Activated CD8-positive, alpha-beta T cell treated with anti-CD3 and anti-CD28 coated beads for 36 hours (primary cell): ENCODE results near the gene GATAD2A. TPM values are rescaled to one million over a fixed set of nuclear protein-coding genes. Genes with fewer than 3 reads are reported as not detected.

Source experiments
- ATAC-seq: fragments of 200-7000 bp; cut with Tn5 transposase; one replicate; pipeline ENCODE4 v1.10.0; 2021; ENCODE audit warnings: mild to moderate bottlenecking, moderate library complexity
- CTCF ChIA-PET: fragments of 350-600 bp; sonication (Branson Sonifier 250); formaldehyde crosslinking; loops from one replicate; lab custom pipeline; 2021; ENCODE audit warnings: antibody characterized with exemption; lab: Charles Lee
- POLR2A ChIA-PET: fragments of 350-600 bp; sonication (Branson Sonifier 250); formaldehyde crosslinking; loops from one replicate; lab custom pipeline; 2021; ENCODE audit warnings: antibody characterized with exemption; lab: Charles Lee
- DNase-seq: peaks from one replicate; pipeline ENCODE4 v3.0.0-alpha.2; 2020
- H3K27ac Mint-ChIP-seq: one replicate; pipeline ENCODE4 v1.8.0; 2021; ENCODE audit warnings: mild to moderate bottlenecking, mixed read lengths
- H3K27me3 Mint-ChIP-seq: one replicate; pipeline ENCODE4 v1.8.0; 2021; ENCODE audit warnings: mixed read lengths
- H3K36me3 Mint-ChIP-seq: one replicate; pipeline ENCODE4 v1.8.0; 2021; ENCODE audit warnings: low read depth, mixed read lengths
- H3K4me1 Mint-ChIP-seq: one replicate; pipeline ENCODE4 v1.8.0; 2021; ENCODE audit warnings: low read depth, mixed read lengths
- H3K4me3 Mint-ChIP-seq: one replicate; pipeline ENCODE4 v1.8.0; 2021; ENCODE audit warnings: mild to moderate bottlenecking, moderate library complexity, mixed read lengths
- H3K9me3 Mint-ChIP-seq: one replicate; pipeline ENCODE4 v1.8.0; 2021; ENCODE audit warnings: mixed read lengths
- CTCF ChIP-seq: fragments of 200-600 bp; IDR thresholded peaks from one replicate; pipeline ENCODE4 v1.8.0; 2022; ENCODE audit warnings: antibody characterized with exemption, mild to moderate bottlenecking
- intact Hi-C: fragments of 100-400 bp; cut with micrococcal nuclease; formaldehyde crosslinking; loops from one replicate; pipeline ENCODE4 v1.10.0; 2022
- total RNA-seq, 2 experiments: library from RNA; stranded (reverse); gene quantifications; one replicate each; pipeline ENCODE4 v1.2.3, GENCODE V29; 2021

GATAD2A gene
- total RNA-seq, 2 experiments from 2014 or later: 132 to 136 TPM

DNA sequence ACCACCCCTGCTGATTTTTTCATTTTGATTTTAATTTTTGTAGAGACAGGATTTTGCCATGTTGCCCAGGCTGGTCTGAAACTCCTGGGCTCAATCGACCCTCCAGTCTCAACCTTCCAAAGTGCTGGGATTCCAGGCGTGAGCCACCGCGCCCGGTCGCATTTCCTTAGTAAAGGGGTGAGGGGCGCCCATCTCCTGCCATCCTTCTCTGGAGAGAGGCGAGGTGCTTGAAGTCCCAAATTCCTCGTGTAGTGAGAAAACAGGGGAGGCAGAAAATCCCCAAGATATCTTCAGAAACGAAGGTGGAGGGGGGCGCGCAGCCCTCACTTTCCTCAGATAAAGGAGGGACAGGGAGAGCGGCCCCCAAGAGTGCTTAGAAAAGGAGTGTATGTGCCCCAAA lies 21.0 kb upstream of the GATAD2A start:
- ATAC-seq: no peak
- POLR2A ChIA-PET: interaction anchor here (0.9 to 1.9 kb wide), 4 partner anchors 9 to 200 kb away, joined by 3 to 8 read pairs (median 4); no protein-coding TSS in a partner anchor

GRCh38 chr19:19385131-19385895 lies 20.2 kb upstream of the GATAD2A start:
- Mint-ChIP-seq H3K27ac (peak overlapping the region; percentile 86), H3K4me1 (peaks cover 33% of the 10 kb centered on the region), H3K27me3 (no peaks in the 10 kb centered on the region), H3K36me3 (peaks cover 9% of the 10 kb centered on the region), H3K9me3 (no peaks in the 10 kb centered on the region), H3K4me3 (peak overlapping the region; percentile 72)
- ChIA-PET CTCF (interaction anchor here (1.6 to 2.2 kb wide), 5 partner anchors 12 to 104 kb away, joined by 5 to 22 read pairs (median 7); partner anchors contain the start of gene GATAD2A), POLR2A (interaction anchor here (1.2 to 1.9 kb wide), 5 partner anchors 9 to 201 kb away, joined by 3 to 8 read pairs (median 5); no protein-coding TSS in a partner anchor)
- peak; percentile 100 for DNase-seq
- TF ChIP-seq CTCF: no peak
- peak; percentile 93 for ATAC-seq
- intact Hi-C loops: loop anchor here (5.0 kb wide), 1 partner anchor 102 kb away; no protein-coding TSS in a partner anchor

More for the DNA sequence above, 21.0 kb upstream of the GATAD2A start:
- CTCF ChIA-PET: interaction anchor here (1.6 to 2.2 kb wide), 5 partner anchors 12 to 105 kb away, joined by 5 to 22 read pairs (median 7); partner anchors contain the start of gene GATAD2A
- no peak for DNase-seq
- Mint-ChIP-seq H3K4me3 (peak overlapping the region; percentile 72), H3K9me3 (no peaks in the 10 kb centered on the region), H3K4me1 (peaks cover 27% of the 10 kb centered on the region), H3K27ac (peak overlapping the region; percentile 73), H3K36me3 (peaks cover 9% of the 10 kb centered on the region), H3K27me3 (no peaks in the 10 kb centered on the region)
- intact Hi-C loops: no loop called here
- no peak for TF ChIP-seq CTCF

DNA sequence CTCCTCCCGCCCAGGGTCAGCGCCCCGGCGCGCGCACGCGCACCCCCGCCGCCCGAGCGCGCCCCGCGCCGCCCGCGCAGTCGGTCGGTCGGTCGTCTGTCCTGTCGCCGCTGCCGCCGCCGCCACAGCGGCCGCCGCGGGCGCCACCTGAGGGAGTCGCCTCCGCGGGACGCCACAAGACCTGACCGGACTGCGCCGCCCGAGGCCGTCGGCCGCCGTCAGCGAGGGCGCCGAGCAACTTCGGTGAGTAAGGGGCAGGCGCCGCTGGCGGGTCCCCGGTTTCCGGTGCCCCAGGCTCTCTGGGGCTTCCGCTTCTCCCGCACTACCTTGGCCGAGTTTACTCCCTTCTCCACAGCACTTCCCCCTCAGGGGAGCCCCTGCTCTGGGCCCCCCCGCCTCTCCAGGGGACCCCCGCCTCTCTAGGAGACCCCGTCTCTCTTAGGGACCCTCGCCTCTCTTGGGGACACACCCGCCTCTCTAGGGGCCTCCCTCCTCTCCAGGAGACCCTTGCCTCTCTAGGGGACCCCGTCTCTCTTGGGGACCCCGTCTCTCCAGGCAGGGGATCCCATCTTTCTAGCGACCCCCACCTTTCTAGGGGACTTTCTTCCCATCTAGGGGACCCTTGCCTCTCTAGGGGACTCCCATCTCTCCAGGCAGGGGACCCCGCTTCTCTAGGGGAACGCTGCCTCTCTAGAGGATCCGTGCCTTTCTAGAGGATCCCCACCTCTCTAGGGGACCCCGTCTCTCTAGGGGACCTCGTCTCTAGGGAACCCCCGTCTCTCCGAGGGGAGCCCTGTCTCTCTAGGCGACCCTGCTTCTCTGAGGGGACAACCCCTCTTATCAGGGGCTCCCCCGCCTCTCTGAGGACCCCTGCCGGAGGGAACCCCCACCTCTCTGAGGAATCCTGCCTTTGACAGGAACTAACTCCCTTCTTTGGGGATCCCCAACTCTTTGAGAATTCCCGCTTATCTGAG lies 19.3 kb upstream of the GATAD2A start:
- peak overlapping the region; percentile 86 for H3K27ac Mint-ChIP-seq
- TF ChIP-seq CTCF: no peak
- H3K4me1 Mint-ChIP-seq: peaks cover 41% of the 10 kb centered on the region
- DNase-seq (peak; percentile 75), ATAC-seq (peak; percentile 19)
- intact Hi-C loops: loop anchor here (2.0 to 5.0 kb wide), 2 partner anchors 19 to 101 kb away; partner anchors contain the start of gene GATAD2A
- H3K4me3 Mint-ChIP-seq: peak overlapping the region; percentile 86
- no peaks in the 10 kb centered on the region for H3K9me3 Mint-ChIP-seq
- ChIA-PET CTCF (interaction anchor here (1.6 to 2.2 kb wide), 5 partner anchors 11 to 103 kb away, joined by 5 to 22 read pairs (median 7); partner anchors contain the start of gene GATAD2A), POLR2A (interaction anchor here (1.2 to 1.9 kb wide), 5 partner anchors 8 to 202 kb away, joined by 3 to 8 read pairs (median 5); no protein-coding TSS in a partner anchor)
- no peaks in the 10 kb centered on the region for H3K27me3 Mint-ChIP-seq
- peaks cover 9% of the 10 kb centered on the region for H3K36me3 Mint-ChIP-seq

- intact Hi-C loops: loop anchor here (2.0 to 5.0 kb wide), 2 partner anchors 18 to 100 kb away; partner anchors contain the start of gene GATAD2A
- no peak for ATAC-seq
- no peaks in the 10 kb centered on the region for H3K27me3 Mint-ChIP-seq
These were observed 18.4 kb upstream of the GATAD2A start for GRCh38 chr19:19387108-19387507.

More at GRCh38 chr19:19387108-19387507, 18.4 kb upstream of the GATAD2A start:
- H3K4me1 Mint-ChIP-seq: peaks cover 46% of the 10 kb centered on the region
- peak overlapping the region; percentile 86 for H3K4me3 Mint-ChIP-seq
- ChIA-PET POLR2A (interaction anchor here (2.6 kb wide), 1 partner anchor 18 kb away, joined by 10 read pairs; the partner anchor contains the start of gene GATAD2A), CTCF (interaction anchor here (1.5 kb wide), 1 partner anchor 103 kb away, joined by 5 read pairs; no protein-coding TSS in a partner anchor)
- DNase-seq: peak; percentile 53
- no peak for TF ChIP-seq CTCF
- H3K9me3 Mint-ChIP-seq: no peaks in the 10 kb centered on the region
- H3K36me3 Mint-ChIP-seq: peaks cover 9% of the 10 kb centered on the region
- H3K27ac Mint-ChIP-seq: peak overlapping the region; percentile 86
